Measurements from ENCODE around the gene ENO4. TPM values are rescaled to one million over a fixed set of nuclear protein-coding genes. Genes with fewer than 3 reads are reported as not detected.

The ENO4 gene
- total RNA-seq, 2 donors from 2014 or later = not detected

- H3K9me3 ChIP-seq = no peaks in the 10 kb centered on the region
- H3K36me3 ChIP-seq = no peaks in the 10 kb centered on the region
- no peaks in the 10 kb centered on the region for H3K4me1 ChIP-seq
- H3K27me3 ChIP-seq = no peaks in the 10 kb centered on the region
- no peak overlapping the region for H3K9ac ChIP-seq (ENCODE audit: low read depth in 2 of 2, low read length in 2 of 2)
- no peak for DNase-seq
- no peak overlapping the region for H3K4me3 ChIP-seq
- TF ChIP-seq, protein P1, sequence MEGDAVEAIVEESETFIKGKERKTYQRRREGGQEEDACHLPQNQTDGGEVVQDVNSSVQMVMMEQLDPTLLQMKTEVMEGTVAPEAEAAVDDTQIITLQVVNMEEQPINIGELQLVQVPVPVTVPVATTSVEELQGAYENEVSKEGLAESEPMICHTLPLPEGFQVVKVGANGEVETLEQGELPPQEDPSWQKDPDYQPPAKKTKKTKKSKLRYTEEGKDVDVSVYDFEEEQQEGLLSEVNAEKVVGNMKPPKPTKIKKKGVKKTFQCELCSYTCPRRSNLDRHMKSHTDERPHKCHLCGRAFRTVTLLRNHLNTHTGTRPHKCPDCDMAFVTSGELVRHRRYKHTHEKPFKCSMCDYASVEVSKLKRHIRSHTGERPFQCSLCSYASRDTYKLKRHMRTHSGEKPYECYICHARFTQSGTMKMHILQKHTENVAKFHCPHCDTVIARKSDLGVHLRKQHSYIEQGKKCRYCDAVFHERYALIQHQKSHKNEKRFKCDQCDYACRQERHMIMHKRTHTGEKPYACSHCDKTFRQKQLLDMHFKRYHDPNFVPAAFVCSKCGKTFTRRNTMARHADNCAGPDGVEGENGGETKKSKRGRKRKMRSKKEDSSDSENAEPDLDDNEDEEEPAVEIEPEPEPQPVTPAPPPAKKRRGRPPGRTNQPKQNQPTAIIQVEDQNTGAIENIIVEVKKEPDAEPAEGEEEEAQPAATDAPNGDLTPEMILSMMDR (IDR thresholded peaks at IDR 0.05) = no peak
- intact Hi-C loops (cut with DNase I) = no loop called here
- H3K27ac ChIP-seq = no peak overlapping the region
Observed at GRCh38 chr10:116925056-116925455, 75.8 kb downstream of the ENO4 start.

- no peaks in the 10 kb centered on the region for H3K4me1 ChIP-seq
- no peaks in the 10 kb centered on the region for H3K36me3 ChIP-seq
- H3K27ac ChIP-seq = no peak overlapping the region
- H3K9ac ChIP-seq (ENCODE audit: low read depth in 2 of 2, low read length in 2 of 2) = no peak overlapping the region
- no peak for DNase-seq
- H3K9me3 ChIP-seq = no peaks in the 10 kb centered on the region
- no peak overlapping the region for H3K4me3 ChIP-seq
- no peaks in the 10 kb centered on the region for H3K27me3 ChIP-seq
- TF ChIP-seq, protein P1 (IDR thresholded peaks at IDR 0.05) = no peak
- intact Hi-C loops (cut with DNase I) = no loop called here
Observed at GRCh38 chr10:116926426-116926825, 77.1 kb downstream of the ENO4 start.

DNA sequence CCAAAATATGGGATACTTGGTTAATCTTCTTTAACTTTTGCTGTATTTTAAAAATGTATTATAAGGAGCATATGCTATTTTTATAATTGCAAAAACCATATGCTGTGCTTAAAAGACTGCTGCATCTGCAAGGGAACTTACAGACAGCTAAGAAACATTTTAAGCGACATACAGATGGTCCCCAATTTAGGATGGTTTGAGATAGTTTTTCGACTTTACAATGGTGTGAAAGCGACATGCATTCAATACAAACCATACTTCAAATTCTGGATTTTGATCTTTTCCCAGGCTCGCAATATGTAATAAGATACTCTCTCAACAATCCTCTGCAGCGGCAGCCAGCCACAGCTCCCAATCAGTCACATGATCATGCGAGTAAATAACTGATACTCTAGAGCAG, 82.5 kb downstream of the ENO4 start:
- H3K4me3 ChIP-seq = no peak overlapping the region
- H3K36me3 ChIP-seq = no peaks in the 10 kb centered on the region
- TF ChIP-seq, protein P1 (IDR thresholded peaks at IDR 0.05) = no peak
- intact Hi-C loops (cut with DNase I) = loop anchor here (10.0 kb wide), 1 partner anchor 117 kb away; no protein-coding TSS in a partner anchor
- no peaks in the 10 kb centered on the region for H3K27me3 ChIP-seq
- no peak overlapping the region for H3K9ac ChIP-seq (ENCODE audit: low read depth in 2 of 2, low read length in 2 of 2)
- H3K4me1 ChIP-seq = no peaks in the 10 kb centered on the region
- no peaks in the 10 kb centered on the region for H3K9me3 ChIP-seq
- DNase-seq = no peak
- H3K27ac ChIP-seq = no peak overlapping the region

Other genes with a start within 250 kb of the ENO4 start
- 1 to 10 TPM; 5.0 to 9.1 TPM for gene PNLIPRP2, start 228.5 kb upstream of the ENO4 start, total RNA-seq
- gene HSPA12A, start 106.9 kb upstream of the ENO4 start, total RNA-seq = 1 to 10 TPM; 6.2 to 7.0 TPM
- 10 to 100 TPM; 28.1 to 30.9 TPM for gene SHTN1, start 155.7 kb downstream of the ENO4 start, total RNA-seq

All from colonic mucosa (tissue), 4 donors.